Hepatocyte (in vitro differentiated cells): Measurements from ENCODE around the gene SHOX. TPM values are rescaled to one million over a fixed set of nuclear protein-coding genes. Genes with fewer than 3 reads are reported as not detected.

Experiments used
- DNase-seq: peaks from one replicate; pipeline ENCODE4 v3.0.0-alpha.2; 2016; ENCODE audit warnings: low spot score
- H2AFZ ChIP-seq: fragments of 200-600 bp; sonication (generic); 2 replicates; pipeline ENCODE4 v1.6.0; 2016; ENCODE audit warnings: antibody characterized with exemption, mild to moderate bottlenecking
- H3K27ac ChIP-seq: fragments of 200-600 bp; sonication (generic); 2 replicates; pipeline ENCODE4 v1.5.1; 2016; ENCODE audit warnings: mild to moderate bottlenecking
- H3K27me3 ChIP-seq: fragments of 200-600 bp; sonication (generic); 2 replicates; pipeline ENCODE4 v1.6.1; 2016
- H3K36me3 ChIP-seq: fragments of 200-600 bp; sonication (generic); replicated peaks from 2 replicates; pipeline ENCODE4 v1.5.1; 2016; ENCODE audit warnings: low read depth; ENCODE audit not compliant: insufficient read depth
- H3K4me1 ChIP-seq: fragments of 200-600 bp; sonication (generic); 2 replicates; pipeline ENCODE4 v1.5.1; 2016; ENCODE audit warnings: mild to moderate bottlenecking, moderate library complexity; ENCODE audit not compliant: insufficient read depth
- H3K4me2 ChIP-seq: fragments of 200-600 bp; sonication (generic); 2 replicates; pipeline ENCODE4 v1.6.0; 2016
- H3K4me3 ChIP-seq: fragments of 200-600 bp; sonication (generic); 2 replicates; pipeline ENCODE4 v1.5.1; 2016; ENCODE audit warnings: mild to moderate bottlenecking
- H3K79me2 ChIP-seq: fragments of 200-600 bp; sonication (generic); 2 replicates; pipeline ENCODE4 v1.6.0; 2017; ENCODE audit warnings: mild to moderate bottlenecking
- H3K9me2 ChIP-seq: fragments of 200-600 bp; sonication (generic); replicated peaks from 2 replicates; pipeline ENCODE4 v1.6.0; 2017; ENCODE audit warnings: mild to moderate bottlenecking; ENCODE audit not compliant: insufficient read depth
- H3K9me3 ChIP-seq: fragments of 200-600 bp; sonication (generic); 2 replicates; pipeline ENCODE4 v1.5.1; 2016; ENCODE audit warnings: low read depth, mild to moderate bottlenecking
- H4K20me1 ChIP-seq: fragments of 200-600 bp; sonication (generic); 2 replicates; pipeline ENCODE4 v1.6.0; 2016; ENCODE audit warnings: mild to moderate bottlenecking; ENCODE audit not compliant: insufficient read depth, poor library complexity, severe bottlenecking
- EZH2 ChIP-seq: fragments of 200-600 bp; sonication (generic); IDR thresholded peaks from 2 replicates; pipeline ENCODE4 v1.6.1; 2016; ENCODE audit warnings: antibody characterized with exemption, mild to moderate bottlenecking, borderline replicate concordance
- EZH2phosphoT487 ChIP-seq: fragments of 200-600 bp; sonication (generic); IDR thresholded peaks from one replicate; pipeline ENCODE4 v1.6.1; 2018; ENCODE audit warnings: antibody characterized with exemption, mild to moderate bottlenecking, low read depth, moderate library complexity; ENCODE audit not compliant: unreplicated experiment, severe bottlenecking
- WGBS: methylation state at CpG from one replicate; pipeline ENCODE4 v1.1.6; 2016; ENCODE audit warnings: low lambda C conversion rate; ENCODE audit errors: missing lambda C conversion rate; 5-methylcytosine and 5-hydroxymethylcytosine counted together
- polyA plus RNA-seq: library from polyadenylated mRNA; unstranded; fragments of >200 nt; fragmentation: Nextera tagmentation; extraction: Ambion mirVana; gene quantifications from 2 replicates; pipeline ENCODE4 v1.2.1, GENCODE V29; 2016
- total RNA-seq: library from RNA; depleted of rRNA; stranded (reverse); fragments of >200 nt; gene quantifications from 2 replicates; pipeline ENCODE4 v1.2.3, GENCODE V29; 2014
- TF ChIP-seq, protein P1 (sequence below): fragments of 200-600 bp; sonication (generic); IDR thresholded peaks from 2 replicates; pipeline ENCODE4 v1.5.1; 2016; ENCODE audit warnings: antibody characterized with exemption, mild to moderate bottlenecking; ENCODE audit not compliant: poor library complexity

Gene SHOX
- total and polyA plus RNA-seq, 2 experiments from 2014 or later = 0.10 TPM; not detected in 1

GRCh38 chrX:633043-633984 lies 2.7 kb downstream of the SHOX start:
- Histone ChIP-seq H3K4me1 (no peaks in the 10 kb centered on the region), H3K9me2 (no peaks in the 10 kb centered on the region), H3K36me3 (no peaks in the 10 kb centered on the region), H3K9me3 (no peaks in the 10 kb centered on the region), H3K4me2 (no peak overlapping the region), H3K27ac (no peak overlapping the region), H2AFZ (no peak overlapping the region), H3K79me2 (no peaks in the 10 kb centered on the region), H4K20me1 (no peaks in the 10 kb centered on the region), H3K27me3 (peaks cover 85% of the 10 kb centered on the region), H3K4me3 (no peak overlapping the region)
- DNase-seq = no peak
- peak; percentile 23 for TF ChIP-seq EZH2phosphoT487
- TF ChIP-seq, protein P1, sequence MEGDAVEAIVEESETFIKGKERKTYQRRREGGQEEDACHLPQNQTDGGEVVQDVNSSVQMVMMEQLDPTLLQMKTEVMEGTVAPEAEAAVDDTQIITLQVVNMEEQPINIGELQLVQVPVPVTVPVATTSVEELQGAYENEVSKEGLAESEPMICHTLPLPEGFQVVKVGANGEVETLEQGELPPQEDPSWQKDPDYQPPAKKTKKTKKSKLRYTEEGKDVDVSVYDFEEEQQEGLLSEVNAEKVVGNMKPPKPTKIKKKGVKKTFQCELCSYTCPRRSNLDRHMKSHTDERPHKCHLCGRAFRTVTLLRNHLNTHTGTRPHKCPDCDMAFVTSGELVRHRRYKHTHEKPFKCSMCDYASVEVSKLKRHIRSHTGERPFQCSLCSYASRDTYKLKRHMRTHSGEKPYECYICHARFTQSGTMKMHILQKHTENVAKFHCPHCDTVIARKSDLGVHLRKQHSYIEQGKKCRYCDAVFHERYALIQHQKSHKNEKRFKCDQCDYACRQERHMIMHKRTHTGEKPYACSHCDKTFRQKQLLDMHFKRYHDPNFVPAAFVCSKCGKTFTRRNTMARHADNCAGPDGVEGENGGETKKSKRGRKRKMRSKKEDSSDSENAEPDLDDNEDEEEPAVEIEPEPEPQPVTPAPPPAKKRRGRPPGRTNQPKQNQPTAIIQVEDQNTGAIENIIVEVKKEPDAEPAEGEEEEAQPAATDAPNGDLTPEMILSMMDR = no peak
- 15% methylated on average over 25 of the region's 25 CpGs for WGBS

DNA sequence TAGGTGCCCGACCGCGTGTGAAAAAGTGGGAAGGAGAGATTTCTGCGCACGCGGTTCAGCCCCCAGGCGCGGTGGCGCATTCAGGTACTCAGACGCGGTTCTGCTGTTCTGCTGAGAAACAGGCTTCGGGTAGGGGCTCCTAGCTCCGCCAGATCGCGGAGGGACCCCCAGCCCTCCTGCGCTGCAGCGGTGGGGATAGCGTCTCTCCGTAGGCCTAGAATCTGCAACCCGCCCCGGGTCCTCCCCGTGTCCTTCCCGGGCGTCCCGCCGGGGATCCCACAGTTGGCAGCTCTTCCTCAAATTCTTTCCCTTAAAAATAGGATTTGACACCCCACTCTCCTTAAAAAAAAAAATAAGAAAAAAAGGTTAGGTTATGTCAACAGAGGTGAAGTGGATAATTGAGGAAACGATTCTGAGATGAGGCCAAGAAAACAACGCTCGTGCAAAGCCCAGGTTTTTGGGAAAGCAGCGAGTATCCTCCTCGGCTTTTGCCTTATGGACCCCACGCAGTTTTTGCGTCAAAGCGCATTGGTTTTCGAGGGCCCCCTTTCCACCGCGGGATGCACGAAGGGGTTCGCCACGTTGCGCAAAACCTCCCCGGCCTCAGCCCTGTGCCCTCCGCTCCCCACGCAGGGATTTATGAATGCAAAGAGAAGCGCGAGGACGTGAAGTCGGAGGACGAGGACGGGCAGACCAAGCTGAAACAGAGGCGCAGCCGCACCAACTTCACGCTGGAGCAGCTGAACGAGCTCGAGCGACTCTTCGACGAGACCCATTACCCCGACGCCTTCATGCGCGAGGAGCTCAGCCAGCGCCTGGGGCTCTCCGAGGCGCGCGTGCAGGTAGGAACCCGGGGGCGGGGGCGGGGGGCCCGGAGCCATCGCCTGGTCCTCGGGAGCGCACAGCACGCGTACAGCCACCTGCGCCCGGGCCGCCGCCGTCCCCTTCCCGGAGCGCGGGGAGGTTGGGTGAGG lies 3.7 kb downstream of the SHOX start:
- 5% methylated on average over 84 of the region's 84 CpGs for WGBS
- TF ChIP-seq, protein P1 = no peak
- peak; percentile 11 for TF ChIP-seq EZH2phosphoT487
- peak; percentile 32 for TF ChIP-seq EZH2
- no peak overlapping the region for H3K27ac ChIP-seq
- H3K79me2 ChIP-seq = no peaks in the 10 kb centered on the region
- no peaks in the 10 kb centered on the region for H3K36me3 ChIP-seq
- H4K20me1 ChIP-seq = no peaks in the 10 kb centered on the region
- H3K9me2 ChIP-seq = no peaks in the 10 kb centered on the region
- no peak overlapping the region for H3K4me2 ChIP-seq
- no peaks in the 10 kb centered on the region for H3K9me3 ChIP-seq
- DNase-seq = no peak
- H3K27me3 ChIP-seq = peaks cover 91% of the 10 kb centered on the region
- no peak overlapping the region for H2AFZ ChIP-seq
- H3K4me1 ChIP-seq = no peaks in the 10 kb centered on the region
- no peak overlapping the region for H3K4me3 ChIP-seq

DNA sequence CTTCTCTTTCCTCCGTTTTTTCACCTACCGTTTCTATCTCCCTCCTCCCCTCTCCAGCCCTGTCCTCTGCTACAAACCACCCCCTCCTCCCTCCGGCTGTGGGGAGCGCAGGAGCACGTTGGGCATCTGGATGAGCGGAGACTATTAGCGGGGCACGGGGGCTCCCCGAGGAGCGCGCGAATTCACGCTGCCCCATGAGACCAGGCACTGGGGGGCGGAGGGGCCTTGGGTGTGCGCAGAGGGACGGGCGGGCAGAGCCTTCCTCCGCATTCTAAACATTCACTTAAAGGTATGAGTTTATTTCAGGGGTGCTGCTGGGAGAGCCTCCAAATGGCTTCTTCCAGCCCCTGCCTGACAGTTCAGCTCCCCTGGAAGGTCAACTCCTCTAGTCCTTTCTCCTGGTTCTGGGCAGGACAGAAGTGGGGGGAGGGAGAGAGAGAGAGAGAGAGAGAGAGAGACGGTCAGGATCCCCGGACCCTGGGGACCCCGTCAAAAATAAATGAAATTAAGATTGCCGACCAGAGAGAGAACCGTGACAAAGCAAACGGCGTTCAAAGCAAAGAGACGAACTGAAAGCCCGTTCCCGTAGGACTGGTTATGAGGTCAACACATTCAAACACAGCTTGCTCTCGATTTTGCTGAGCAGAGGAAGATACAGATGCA lies 5.0 kb downstream of the SHOX start:
- H3K27me3 ChIP-seq = peaks cover 91% of the 10 kb centered on the region
- 5% methylated on average over 29 of the region's 29 CpGs for WGBS
- DNase-seq = no peak

More for the DNA sequence above, 5.0 kb downstream of the SHOX start:
- H3K9me3 ChIP-seq = no peaks in the 10 kb centered on the region
- no peak overlapping the region for H3K4me3 ChIP-seq
- no peaks in the 10 kb centered on the region for H3K9me2 ChIP-seq
- no peak for TF ChIP-seq EZH2phosphoT487
- TF ChIP-seq EZH2 = peak; percentile 71
- H3K27ac ChIP-seq = no peak overlapping the region
- H3K4me1 ChIP-seq = no peaks in the 10 kb centered on the region
- H2AFZ ChIP-seq = no peak overlapping the region
- H3K79me2 ChIP-seq = no peaks in the 10 kb centered on the region
- no peaks in the 10 kb centered on the region for H4K20me1 ChIP-seq
- H3K4me2 ChIP-seq = no peak overlapping the region
- no peaks in the 10 kb centered on the region for H3K36me3 ChIP-seq
